HepG2 (cell line): ENCODE results near the gene INO80E. TPM values are rescaled to one million over a fixed set of nuclear protein-coding genes. Genes with fewer than 3 reads are reported as not detected.

Source experiments
- ATF7 ChIP-seq, 2 experiments: fragments of 450-650 bp in 1 of 2; sonication (generic) in 1 of 2; formaldehyde crosslinking in 1 of 2; IDR thresholded peaks; 2 replicates each; pipeline versions ENCODE4 v1.4.0 to v1.6.1; 2016 to 2020; ENCODE audit warnings: antibody characterized with exemption in 1 of 2, mild to moderate bottlenecking in 1 of 2, missing genetic modification reagents in 1 of 2
- BATF2 ChIP-seq: sonication (generic); formaldehyde crosslinking; IDR thresholded peaks from 2 replicates; pipeline ENCODE4 v1.8.0; 2022; ENCODE audit warnings: mild to moderate bottlenecking, missing genetic modification reagents, moderate library complexity
- BCL6 ChIP-seq: IDR thresholded peaks from 2 replicates; pipeline ENCODE4 v1.6.1; 2016; ENCODE audit warnings: missing genetic modification reagents, missing compliant biosample characterization
- CEBPB ChIP-seq: IDR thresholded peaks from 2 replicates; pipeline ENCODE4 v1.6.1; 2011; ENCODE audit warnings: low read depth, low read length, improper control_type of control experiment, borderline replicate concordance
- DMAP1 ChIP-seq: IDR thresholded peaks from 2 replicates; pipeline ENCODE4 v1.6.1; 2016
- DR1 ChIP-seq: sonication (generic); formaldehyde crosslinking; IDR thresholded peaks from 2 replicates; pipeline ENCODE4 v1.8.0; 2021; ENCODE audit warnings: mild to moderate bottlenecking, missing genetic modification reagents, inconsistent platforms
- E2F2 ChIP-seq: sonication (generic); formaldehyde crosslinking; IDR thresholded peaks from 2 replicates; pipeline ENCODE4 v1.4.0; 2020; ENCODE audit warnings: missing genetic modification reagents, borderline replicate concordance
- KDM3A ChIP-seq: IDR thresholded peaks from 2 replicates; pipeline ENCODE4 v1.6.1; 2018; ENCODE audit warnings: low read depth, missing compliant biosample characterization
- KDM6A ChIP-seq: IDR thresholded peaks from 2 replicates; pipeline ENCODE4 v1.6.1; 2016; ENCODE audit warnings: low read depth
- KLF12 ChIP-seq: sonication (generic); formaldehyde crosslinking; IDR thresholded peaks from 2 replicates; pipeline ENCODE4 v1.4.0; 2020; ENCODE audit warnings: missing genetic modification reagents, borderline replicate concordance
- KMT2B ChIP-seq: IDR thresholded peaks from 2 replicates; pipeline ENCODE4 v1.6.1; 2016; ENCODE audit warnings: missing genetic modification reagents, missing compliant biosample characterization
- MNT ChIP-seq: fragments of 450-650 bp; IDR thresholded peaks from 2 replicates; pipeline ENCODE4 v1.6.1; 2016
- MXD1 ChIP-seq: sonication (generic); formaldehyde crosslinking; IDR thresholded peaks from 2 replicates; pipeline ENCODE4 v1.4.0; 2020; ENCODE audit warnings: mild to moderate bottlenecking, missing genetic modification reagents
- MZF1 ChIP-seq: sonication (generic); formaldehyde crosslinking; IDR thresholded peaks from 2 replicates; pipeline ENCODE4 v1.8.1; 2023; ENCODE audit warnings: mild to moderate bottlenecking, missing genetic modification reagents, borderline replicate concordance
- RARA ChIP-seq: IDR thresholded peaks from 2 replicates; pipeline ENCODE4 v1.6.1; 2016; ENCODE audit warnings: missing genetic modification reagents, missing compliant biosample characterization
- RXRA ChIP-seq: sonication (generic); formaldehyde crosslinking; IDR thresholded peaks from 2 replicates; pipeline ENCODE4 v1.5.1; 2020; ENCODE audit warnings: missing genetic modification reagents
- SNRNP70 ChIP-seq: fragments of 200-400 bp; formaldehyde crosslinking; IDR thresholded peaks from 2 replicates; pipeline ENCODE4 v1.6.1; 2017; ENCODE audit warnings: mild to moderate bottlenecking, low read depth, low read length, moderate library complexity
- U2AF2 ChIP-seq: fragments of 200-400 bp; formaldehyde crosslinking; IDR thresholded peaks from 2 replicates; pipeline ENCODE4 v1.6.1; 2017; ENCODE audit warnings: low read depth, mild to moderate bottlenecking, low read length
- ZBTB43 ChIP-seq: sonication (generic); formaldehyde crosslinking; conservative IDR thresholded peaks from 2 replicates; pipeline ENCODE4 v1.4.0; 2020; ENCODE audit warnings: missing genetic modification reagents
- ZNF275 ChIP-seq: sonication (generic); formaldehyde crosslinking; IDR thresholded peaks from 2 replicates; pipeline ENCODE4 v1.8.0; 2022; ENCODE audit warnings: missing genetic modification reagents, mild to moderate bottlenecking, inconsistent platforms, borderline replicate concordance
- ZNF33A ChIP-seq: sonication (generic); formaldehyde crosslinking; IDR thresholded peaks from 2 replicates; pipeline ENCODE4 v1.5.1; 2020; ENCODE audit warnings: missing genetic modification reagents, mild to moderate bottlenecking, moderate library complexity, borderline replicate concordance
- ZNF484 ChIP-seq: sonication (generic); formaldehyde crosslinking; IDR thresholded peaks from 2 replicates; pipeline ENCODE4 v1.5.1; 2020; ENCODE audit warnings: mild to moderate bottlenecking, low read depth, missing genetic modification reagents, borderline replicate concordance
- ZNF652 ChIP-seq: IDR thresholded peaks from 2 replicates; pipeline ENCODE4 v1.6.1; 2016; ENCODE audit warnings: low read depth, borderline replicate concordance
- ZNF883 ChIP-seq: sonication (generic); formaldehyde crosslinking; IDR thresholded peaks from 2 replicates; pipeline ENCODE4 v1.5.1; 2020; ENCODE audit warnings: mild to moderate bottlenecking, missing genetic modification reagents; ENCODE audit errors: not compliant biosample characterization
- polyA plus RNA-seq, 8 experiments: library from polyadenylated mRNA; depleted of rRNA in 3 of 8; stranded (reverse) in 7 of 8; unstranded in 1 of 8; fragments of >200 nt; fragmentation: Illumina TruSeq in 4 of 8; extraction: Trizol in 4 of 8; gene quantifications; 2 replicates each; pipeline versions ENCODE4 v1.2.1 to v1.2.3, GENCODE V29; 2011 to 2016; ENCODE audit warnings: low read depth in 4 of 8, missing spikeins in 1 of 8, mixed read lengths in 1 of 8; ENCODE audit not compliant: insufficient read depth in 1 of 8
- total RNA-seq, 5 experiments: library from RNA; depleted of rRNA; stranded (reverse); fragments of >200 nt; fragmentation: Illumina TruSeq; extraction: Trizol; gene quantifications; 2 replicates each; pipeline ENCODE4 v1.2.3, GENCODE V29; 2016; ENCODE audit warnings: low read depth in 1 of 5

Gene INO80E
- total and polyA plus RNA-seq, 2 of the 13 experiments (the other 11 are each of a cell fraction or from before 2014, with no cell fraction given): 25.8 to 45.6 TPM

- peak; percentile 100 for TF ChIP-seq E2F2 (CRISPR knock-in tag)
- TF ChIP-seq KDM3A (CRISPR knock-in tag): peak; percentile 96
- TF ChIP-seq ZNF883: peak; percentile 95
- peak; percentile 80; the same call in 1 of the 2 replicates for TF ChIP-seq DMAP1 (CRISPR knock-in tag)
- TF ChIP-seq ZNF33A (CRISPR knock-in tag): no peak
- peak; percentile 90 for TF ChIP-seq RXRA (CRISPR knock-in tag)
- no peak for TF ChIP-seq ATF7 (IDR thresholded peaks at IDR 0.05)
- TF ChIP-seq ATF7 (CRISPR knock-in tag; IDR thresholded peaks at IDR 0.05): no peak; the same call in 1 of the 2 replicates
- TF ChIP-seq KMT2B (CRISPR knock-in tag): peak; percentile 92
- TF ChIP-seq ZBTB43 (CRISPR knock-in tag): peak; percentile 81
- TF ChIP-seq DR1 (CRISPR knock-in tag): peak; percentile 89
- peak; percentile 95 for TF ChIP-seq KLF12
- peak; percentile 67 for TF ChIP-seq BCL6 (CRISPR knock-in tag)
- no peak for TF ChIP-seq U2AF2
- no peak for TF ChIP-seq ZNF652
- peak; percentile 92; the same call in 1 of the 2 replicates for TF ChIP-seq ZNF275
- peak; percentile 43; the same call in 1 of the 2 replicates for TF ChIP-seq RARA (CRISPR knock-in tag)
- TF ChIP-seq BATF2 (CRISPR knock-in tag): peak; percentile 94; the same call in 1 of the 2 replicates
- TF ChIP-seq MNT: 0 out of 2 replicates have a peak, but pooled peaks have one; percentile 20
- TF ChIP-seq SNRNP70: no peak
- TF ChIP-seq MZF1 (CRISPR knock-in tag): no peak
- TF ChIP-seq KDM6A (CRISPR knock-in tag): peak; percentile 23; the same call in 1 of the 2 replicates
- TF ChIP-seq CEBPB: no peak
- peak; percentile 91 for TF ChIP-seq MXD1 (CRISPR knock-in tag)
- TF ChIP-seq ZNF484 (CRISPR knock-in tag): 0 out of 2 replicates have a peak, but pooled peaks have one; percentile 21
Observed at GRCh38 chr16:30052671-30053372, 56.8 kb downstream of the INO80E start (continued).
